SU-DHL-6 (cell line): ENCODE data around the gene EPB41.

Source experiments
- H2AFZ ChIP-seq: fragments of 200-600 bp; sonication (generic); 2 replicates; pipeline ENCODE4 v1.6.1; 2014; ENCODE audit warnings: low read depth, mild to moderate bottlenecking, moderate library complexity, mixed read lengths, antibody characterized with exemption, low read length; ENCODE audit not compliant: severe bottlenecking
- H3F3A ChIP-seq: fragments of 200-600 bp; shearing (Covaris generic); 2 replicates; pipeline ENCODE4 v1.6.0; 2016; ENCODE audit warnings: antibody characterized with exemption, mild to moderate bottlenecking; ENCODE audit not compliant: insufficient read depth
- H3K27ac ChIP-seq: fragments of 200-600 bp; sonication (generic); 2 replicates; pipeline ENCODE4 v1.5.1; 2016; ENCODE audit warnings: low read depth, mild to moderate bottlenecking, low read length, moderate library complexity, mixed read lengths
- H3K27me3 ChIP-seq: fragments of 200-600 bp; sonication (generic), shearing (Covaris generic); 2 replicates; pipeline ENCODE4 v1.6.0; 2014; ENCODE audit warnings: mild to moderate bottlenecking, low read length
- H3K36me3 ChIP-seq: fragments of 200-600 bp; sonication (generic); 2 replicates; pipeline ENCODE4 v1.6.1; 2014; ENCODE audit warnings: mild to moderate bottlenecking, low read length, mixed read lengths
- H3K4me2 ChIP-seq: fragments of 300-600, 200-600 bp; shearing (Covaris generic), sonication (generic); 2 replicates; pipeline ENCODE4 v1.6.0; 2014; ENCODE audit warnings: low read length, low read depth, mild to moderate bottlenecking; ENCODE audit not compliant: poor library complexity, severe bottlenecking
- H3K4me3 ChIP-seq: fragments of 200-600 bp; sonication (generic); 2 replicates; pipeline ENCODE4 v1.5.1; 2014; ENCODE audit warnings: antibody characterized with exemption, low read length, mild to moderate bottlenecking, mixed read lengths; ENCODE audit not compliant: insufficient read depth, poor library complexity, severe bottlenecking
- H3K79me2 ChIP-seq: fragments of 200-600 bp; sonication (generic); 2 replicates; pipeline ENCODE4 v1.6.1; 2014; ENCODE audit warnings: mild to moderate bottlenecking, low read length, moderate library complexity; ENCODE audit not compliant: insufficient read depth
- H3K9ac ChIP-seq: fragments of 200-600 bp; sonication (generic); 2 replicates; pipeline ENCODE4 v1.7.0; 2014; ENCODE audit warnings: mild to moderate bottlenecking, low read length
- H3K9me2 ChIP-seq: fragments of 200-600 bp; sonication (generic); replicated peaks from 2 replicates; pipeline ENCODE4 v1.6.1; 2014; ENCODE audit warnings: low read length; ENCODE audit not compliant: insufficient read depth
- H3K9me3 ChIP-seq: fragments of 200-600 bp; sonication (generic); 2 replicates; pipeline ENCODE4 v1.6.1; 2014; ENCODE audit warnings: low read length, mixed read lengths; ENCODE audit not compliant: insufficient read depth
- H4K20me1 ChIP-seq: fragments of 200-600 bp; sonication (generic); 2 replicates; pipeline ENCODE4 v1.6.1; 2014; ENCODE audit warnings: low read depth, mild to moderate bottlenecking, antibody characterized with exemption, low read length, moderate library complexity, mixed read lengths
- CTCF ChIP-seq: fragments of 200-600 bp; sonication (generic); IDR thresholded peaks from one replicate; pipeline ENCODE4 v1.5.1; 2017; ENCODE audit warnings: antibody characterized with exemption, mild to moderate bottlenecking, low read length, moderate library complexity; ENCODE audit not compliant: insufficient read depth, poor library complexity, severe bottlenecking
- EZH2phosphoT487 ChIP-seq: fragments of 200-600 bp; sonication (generic), shearing (Covaris generic); conservative IDR thresholded peaks from 2 replicates; pipeline ENCODE4 v1.6.1; 2018; ENCODE audit warnings: mild to moderate bottlenecking, antibody characterized with exemption, low read length, moderate library complexity, mixed read lengths

The EPB41 gene

DNA sequence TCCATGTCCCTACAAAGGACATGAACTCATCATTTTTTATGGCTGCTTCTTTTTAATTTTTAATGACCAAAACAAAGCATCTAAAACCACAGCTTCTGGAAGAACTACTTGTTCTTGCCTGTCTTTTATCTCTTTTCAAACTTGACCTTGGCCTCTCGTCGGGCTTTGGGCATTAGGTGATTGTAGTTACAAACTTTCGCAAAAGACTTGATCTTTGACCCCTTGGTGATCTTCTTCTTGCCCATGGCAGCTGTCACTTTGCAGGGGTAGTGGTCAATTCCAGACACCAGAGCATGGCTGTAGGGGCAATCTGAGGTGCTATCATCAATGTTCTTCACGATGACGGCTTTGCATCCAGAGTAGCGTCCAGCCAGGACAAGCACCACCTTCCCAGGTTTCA is 67.8 kb downstream of the EPB41 start:
- no peaks in the 10 kb centered on the region for H3K27me3 ChIP-seq
- H3K27ac ChIP-seq, result no peak overlapping the region
- peaks cover 59% of the 10 kb centered on the region for H3K79me2 ChIP-seq
- no peak overlapping the region for H3K4me3 ChIP-seq
- H2AFZ ChIP-seq, result no peak overlapping the region
- H3K9me3 ChIP-seq, result no peaks in the 10 kb centered on the region; the same call in 1 of the 2 replicates
- H3K9me2 ChIP-seq, result no peaks in the 10 kb centered on the region
- TF ChIP-seq EZH2phosphoT487 (no peak), CTCF (no peak)
- H3K36me3 ChIP-seq, result peaks cover 18% of the 10 kb centered on the region; the same call in 1 of the 2 replicates
- 0 out of 2 replicates have a peak, but pooled peaks cover 3% of the 10 kb centered on the region for H3F3A ChIP-seq
- H3K9ac ChIP-seq, result no peak overlapping the region
- no peaks in the 10 kb centered on the region for H4K20me1 ChIP-seq
- H3K4me2 ChIP-seq, result no peak overlapping the region

- H4K20me1 ChIP-seq, result no peaks in the 10 kb centered on the region
- TF ChIP-seq CTCF, result no peak
- TF ChIP-seq EZH2phosphoT487, result no peak
- no peaks in the 10 kb centered on the region for H3K27me3 ChIP-seq
- H3K4me2 ChIP-seq, result no peak overlapping the region
- no peaks in the 10 kb centered on the region for H3K9me2 ChIP-seq
- no peak overlapping the region for H3K27ac ChIP-seq
- no peaks in the 10 kb centered on the region; the same call in 1 of the 2 replicates for H3K9me3 ChIP-seq
- H3F3A ChIP-seq, result 0 out of 2 replicates have a peak, but pooled peaks cover 3% of the 10 kb centered on the region
- H3K4me3 ChIP-seq, result no peak overlapping the region
- H3K9ac ChIP-seq, result no peak overlapping the region
- peaks cover 18% of the 10 kb centered on the region; the same call in 1 of the 2 replicates for H3K36me3 ChIP-seq
- peaks cover 61% of the 10 kb centered on the region for H3K79me2 ChIP-seq
- H2AFZ ChIP-seq, result no peak overlapping the region
Measured at GRCh38 chr1:28983091-28983490, 68.7 kb downstream of the EPB41 start.

DNA sequence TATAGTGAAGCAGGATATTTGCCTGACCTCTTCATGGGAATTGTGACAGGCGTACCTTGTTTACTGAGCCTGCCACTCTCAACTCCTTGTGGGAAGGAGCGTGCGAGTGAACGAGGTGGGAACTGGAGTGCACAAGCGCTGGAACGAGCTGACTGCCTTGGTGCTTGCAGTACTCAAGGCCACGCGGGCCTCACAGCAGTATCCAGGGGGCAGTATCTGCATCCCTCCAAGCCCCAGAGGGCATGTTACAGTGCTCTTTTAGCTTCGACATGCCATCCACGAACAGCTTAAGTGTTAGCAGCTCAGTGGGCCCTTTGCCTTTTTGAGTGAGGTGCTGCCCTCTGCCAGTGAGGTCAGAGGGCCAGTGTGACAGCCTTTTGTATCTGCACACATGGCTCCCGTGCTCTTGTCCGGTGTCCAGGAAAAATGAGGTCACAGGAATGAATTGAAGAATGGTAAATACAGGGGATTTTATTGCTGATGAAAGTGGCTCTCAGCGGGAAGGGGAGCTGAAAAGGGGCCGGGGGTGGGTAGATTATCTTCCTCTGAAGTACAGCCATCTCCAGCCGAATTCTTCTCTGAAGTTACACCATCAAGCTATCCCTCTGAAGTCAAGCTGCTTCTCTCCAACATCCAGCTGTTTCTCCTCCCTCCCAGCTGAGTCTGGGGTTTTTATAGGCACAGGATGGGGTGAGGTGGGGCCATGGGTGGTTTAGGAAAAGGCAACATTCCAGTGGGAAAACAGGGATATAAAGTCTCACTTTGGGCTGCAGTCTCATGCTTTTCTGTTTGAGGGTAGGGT is 69.3 kb downstream of the EPB41 start:
- H3K9ac ChIP-seq, result no peak overlapping the region
- no peak overlapping the region for H3K4me3 ChIP-seq
- H3F3A ChIP-seq, result 0 out of 2 replicates have a peak, but pooled peaks cover 3% of the 10 kb centered on the region
- H3K9me3 ChIP-seq, result no peaks in the 10 kb centered on the region; the same call in 1 of the 2 replicates
- TF ChIP-seq CTCF, result no peak
- TF ChIP-seq EZH2phosphoT487, result no peak
- H4K20me1 ChIP-seq, result no peaks in the 10 kb centered on the region
- no peaks in the 10 kb centered on the region for H3K27me3 ChIP-seq
- peaks cover 18% of the 10 kb centered on the region; the same call in 1 of the 2 replicates for H3K36me3 ChIP-seq
- H3K79me2 ChIP-seq, result peaks cover 55% of the 10 kb centered on the region
- no peaks in the 10 kb centered on the region for H3K9me2 ChIP-seq
- no peak overlapping the region for H3K27ac ChIP-seq
- no peak overlapping the region for H3K4me2 ChIP-seq
- no peak overlapping the region for H2AFZ ChIP-seq
